PFSK-1 (cell line): ENCODE results near the gene TRIM31.

Source experiments
- FOXP2 ChIP-seq: optimal IDR thresholded peaks from 2 replicates; pipeline ENCODE3; 2011; ENCODE audit warnings: borderline replicate concordance, control low read depth, inconsistent platforms; ENCODE audit not compliant: insufficient read depth; ENCODE audit errors: extremely low read length, extremely low read depth
- POLR2AphosphoS5 ChIP-seq: IDR thresholded peaks from 2 replicates; pipeline ENCODE4 v1.6.1; 2012; ENCODE audit warnings: low read depth, mild to moderate bottlenecking, control low read depth, low read length, moderate library complexity
- SIN3A ChIP-seq: IDR thresholded peaks from 2 replicates; pipeline ENCODE4 v1.6.1; 2012; ENCODE audit warnings: mild to moderate bottlenecking, low read length, moderate library complexity, borderline replicate concordance; ENCODE audit not compliant: insufficient read depth
- TAF1 ChIP-seq: IDR thresholded peaks from 2 replicates; pipeline ENCODE4 v1.6.1; 2012; ENCODE audit warnings: low read length, control low read depth, borderline replicate concordance; ENCODE audit not compliant: insufficient read depth
- TF ChIP-seq, protein P1 (sequence below), 2 experiments: IDR thresholded peaks; 2 replicates each; pipeline versions ENCODE4 v1.6.1 to v1.8.0; 2011 to 2012; ENCODE audit warnings: low read depth in 2 of 2, low read length in 2 of 2, control low read depth in 1 of 2, inconsistent platforms in 1 of 2, mild to moderate bottlenecking in 1 of 2, moderate library complexity in 1 of 2; ENCODE audit not compliant: insufficient read depth in 1 of 2

Gene TRIM31

DNA sequence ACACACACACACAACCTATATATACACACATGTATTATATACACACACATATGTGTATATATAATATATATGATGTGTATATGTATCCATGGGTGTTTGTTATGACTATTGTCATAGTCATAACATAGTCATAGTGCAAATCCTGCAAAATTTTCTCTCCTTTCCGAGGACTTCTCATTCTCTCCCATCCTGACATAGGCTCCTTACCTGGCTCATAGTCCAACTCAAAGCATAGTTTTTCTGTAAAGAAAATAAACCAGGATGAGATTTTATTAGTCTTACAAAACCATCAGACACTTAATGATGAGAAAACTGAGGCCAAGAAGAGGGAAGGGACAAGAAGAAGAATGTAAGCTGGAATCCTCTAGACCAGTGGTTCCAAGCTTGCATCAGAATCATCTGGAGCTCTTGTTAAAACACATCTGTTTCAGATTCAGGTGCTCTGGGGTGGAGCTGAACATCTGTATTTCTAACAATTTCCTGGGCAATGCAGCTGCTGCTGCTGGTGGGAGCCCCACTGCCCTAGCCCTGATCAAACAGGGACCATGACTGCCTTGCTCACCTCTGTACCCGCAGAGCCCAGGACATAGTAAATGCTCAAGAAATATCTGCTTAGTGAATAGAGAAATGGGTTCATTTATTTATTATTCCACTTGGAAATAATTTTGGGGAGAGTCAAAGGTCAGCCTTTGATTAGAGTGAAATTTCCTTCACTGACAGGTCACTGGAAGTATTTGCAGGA lies 42.8 kb upstream of the TRIM31 start:
- no peak for TF ChIP-seq POLR2AphosphoS5
- TF ChIP-seq, protein P1, sequence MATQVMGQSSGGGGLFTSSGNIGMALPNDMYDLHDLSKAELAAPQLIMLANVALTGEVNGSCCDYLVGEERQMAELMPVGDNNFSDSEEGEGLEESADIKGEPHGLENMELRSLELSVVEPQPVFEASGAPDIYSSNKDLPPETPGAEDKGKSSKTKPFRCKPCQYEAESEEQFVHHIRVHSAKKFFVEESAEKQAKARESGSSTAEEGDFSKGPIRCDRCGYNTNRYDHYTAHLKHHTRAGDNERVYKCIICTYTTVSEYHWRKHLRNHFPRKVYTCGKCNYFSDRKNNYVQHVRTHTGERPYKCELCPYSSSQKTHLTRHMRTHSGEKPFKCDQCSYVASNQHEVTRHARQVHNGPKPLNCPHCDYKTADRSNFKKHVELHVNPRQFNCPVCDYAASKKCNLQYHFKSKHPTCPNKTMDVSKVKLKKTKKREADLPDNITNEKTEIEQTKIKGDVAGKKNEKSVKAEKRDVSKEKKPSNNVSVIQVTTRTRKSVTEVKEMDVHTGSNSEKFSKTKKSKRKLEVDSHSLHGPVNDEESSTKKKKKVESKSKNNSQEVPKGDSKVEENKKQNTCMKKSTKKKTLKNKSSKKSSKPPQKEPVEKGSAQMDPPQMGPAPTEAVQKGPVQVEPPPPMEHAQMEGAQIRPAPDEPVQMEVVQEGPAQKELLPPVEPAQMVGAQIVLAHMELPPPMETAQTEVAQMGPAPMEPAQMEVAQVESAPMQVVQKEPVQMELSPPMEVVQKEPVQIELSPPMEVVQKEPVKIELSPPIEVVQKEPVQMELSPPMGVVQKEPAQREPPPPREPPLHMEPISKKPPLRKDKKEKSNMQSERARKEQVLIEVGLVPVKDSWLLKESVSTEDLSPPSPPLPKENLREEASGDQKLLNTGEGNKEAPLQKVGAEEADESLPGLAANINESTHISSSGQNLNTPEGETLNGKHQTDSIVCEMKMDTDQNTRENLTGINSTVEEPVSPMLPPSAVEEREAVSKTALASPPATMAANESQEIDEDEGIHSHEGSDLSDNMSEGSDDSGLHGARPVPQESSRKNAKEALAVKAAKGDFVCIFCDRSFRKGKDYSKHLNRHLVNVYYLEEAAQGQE (IDR thresholded peaks at IDR 0.05; ENCODE audit: insufficient read depth in 1 of 2, low read depth in 2 of 2, low read length in 2 of 2) = no peak
- TF ChIP-seq FOXP2 = no peak
- TF ChIP-seq SIN3A = no peak
- no peak for TF ChIP-seq TAF1

DNA sequence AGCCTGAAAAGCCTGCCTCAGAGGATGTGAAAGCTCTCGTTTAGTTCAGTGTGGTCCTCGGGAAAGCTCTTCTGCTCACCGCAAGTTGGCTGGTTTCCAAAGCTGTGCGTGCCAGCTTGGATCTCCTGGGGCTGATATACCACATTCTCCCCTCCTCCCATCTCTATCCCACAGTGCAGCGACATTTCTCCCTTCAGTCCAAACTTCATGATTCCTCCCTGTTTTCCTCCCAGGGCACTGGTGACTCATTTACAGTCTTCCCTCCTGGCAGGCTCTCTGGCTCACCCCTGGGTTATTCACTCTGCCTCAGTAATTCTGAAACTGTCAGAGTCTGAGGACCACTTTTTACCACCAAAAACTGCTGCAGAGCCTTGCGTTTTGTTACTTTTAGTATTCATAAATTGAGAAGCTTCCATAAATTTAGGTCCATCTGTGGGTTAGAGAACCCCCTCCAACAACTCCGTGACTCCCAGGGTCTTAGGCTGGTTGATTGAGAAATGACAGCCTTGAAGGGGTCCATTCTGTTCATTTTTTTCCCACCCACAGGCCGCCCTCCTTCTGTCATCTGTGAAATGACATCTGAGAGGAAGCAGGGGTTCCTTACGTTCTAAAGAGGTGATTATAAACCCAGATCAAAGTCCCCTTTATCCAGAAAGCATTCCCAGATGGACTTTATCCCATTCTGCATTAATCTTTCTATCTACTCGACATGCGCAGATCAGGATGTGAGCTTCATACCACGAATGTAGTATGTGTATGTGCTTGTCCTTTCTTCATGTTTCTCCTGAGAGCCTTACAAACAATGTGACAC lies 42.0 kb upstream of the TRIM31 start:
- no peak for TF ChIP-seq POLR2AphosphoS5

DNA sequence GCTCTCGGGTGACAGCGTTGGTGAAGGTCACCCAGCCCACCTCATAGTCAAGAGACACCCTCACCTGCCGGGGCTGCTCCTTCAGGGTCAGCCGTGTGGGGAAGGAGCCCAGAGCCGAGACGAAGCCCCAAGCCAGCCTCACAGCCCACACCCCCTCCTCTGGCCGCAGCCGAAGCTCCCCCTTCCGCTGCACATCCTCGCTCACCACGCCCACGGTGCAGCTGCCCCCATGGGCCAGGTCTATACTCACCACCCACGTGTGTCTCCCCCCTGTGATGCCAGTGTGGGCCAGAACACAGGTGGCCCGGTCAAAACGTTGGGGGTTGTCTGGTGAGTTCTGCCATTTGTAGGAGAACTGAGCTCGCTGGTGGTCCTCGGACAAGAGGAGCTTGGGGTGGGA lies 41.2 kb upstream of the TRIM31 start:
- TF ChIP-seq POLR2AphosphoS5 = no peak
- no peak for TF ChIP-seq TAF1
- no peak for TF ChIP-seq FOXP2
- TF ChIP-seq SIN3A = no peak
- TF ChIP-seq, protein P1 (IDR thresholded peaks at IDR 0.05; ENCODE audit: insufficient read depth in 1 of 2, low read depth in 2 of 2, low read length in 2 of 2) = no peak

DNA sequence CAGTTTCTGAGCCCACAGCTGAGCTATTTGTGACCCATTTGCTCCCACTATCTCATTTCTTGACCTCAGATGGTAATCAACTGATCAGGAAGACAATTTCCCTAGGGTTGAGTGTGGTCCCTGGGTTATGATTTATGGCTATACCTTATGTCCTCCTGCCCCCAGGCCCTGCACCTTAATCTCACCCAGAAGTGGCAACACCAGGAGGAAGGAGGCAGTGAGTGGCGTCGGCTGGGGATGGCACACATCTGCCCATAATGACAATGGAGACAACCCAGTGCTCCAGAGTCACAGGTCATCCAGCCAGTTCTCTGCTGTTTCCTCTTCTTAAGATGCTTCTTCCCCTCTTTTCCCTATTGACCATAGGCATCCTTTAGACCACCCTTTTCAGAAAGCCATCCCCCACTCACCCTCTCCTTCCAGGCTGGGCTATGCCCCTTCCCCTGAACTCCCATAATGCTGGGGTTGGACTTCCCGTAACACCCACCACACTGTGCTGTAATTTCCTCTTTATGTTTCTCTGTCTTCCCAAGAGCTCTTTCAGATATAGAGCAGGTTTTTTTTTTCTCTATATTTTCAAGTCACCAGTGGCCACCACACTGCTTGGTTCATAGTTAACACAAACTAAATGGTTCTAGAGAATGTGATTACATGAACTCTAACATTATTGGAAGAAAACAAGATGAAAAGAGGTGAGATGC lies 40.2 kb upstream of the TRIM31 start:
- TF ChIP-seq TAF1 (no peak), POLR2AphosphoS5 (no peak), FOXP2 (no peak), SIN3A (no peak)
- TF ChIP-seq, protein P1 (IDR thresholded peaks at IDR 0.05; ENCODE audit: insufficient read depth in 1 of 2, low read depth in 2 of 2, low read length in 2 of 2) = no peak

DNA sequence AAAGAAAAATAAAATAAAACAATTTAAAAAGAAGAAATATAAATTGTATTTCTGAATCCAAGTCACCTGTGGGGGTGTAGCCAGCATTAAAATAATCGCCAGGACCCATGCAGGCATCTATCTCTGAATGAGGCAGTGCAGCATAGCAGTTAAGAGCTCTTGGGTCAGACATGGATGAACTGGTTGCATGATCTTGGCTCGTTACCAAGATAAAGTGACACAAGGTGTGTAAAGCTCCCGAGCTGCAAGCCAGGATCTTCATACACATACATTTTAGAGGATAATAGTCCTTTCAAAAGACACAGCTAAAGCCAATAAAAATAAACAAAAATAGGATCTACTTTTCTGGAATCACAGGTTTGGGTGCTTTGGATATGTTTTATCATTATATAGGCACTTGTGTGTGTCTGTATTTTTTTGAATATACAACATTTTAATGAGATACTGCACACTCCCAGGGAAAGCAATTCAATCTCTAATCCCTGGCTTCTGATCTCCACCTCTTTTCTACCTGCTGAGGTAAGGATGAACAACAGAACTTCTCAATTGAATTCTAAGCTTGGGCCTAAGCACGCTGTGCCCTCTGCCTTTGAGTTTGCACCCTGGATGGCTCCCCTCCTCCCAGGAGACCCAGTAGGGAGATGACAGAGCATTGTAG lies 39.3 kb upstream of the TRIM31 start:
- TF ChIP-seq, protein P1 (IDR thresholded peaks at IDR 0.05; ENCODE audit: insufficient read depth in 1 of 2, low read depth in 2 of 2, low read length in 2 of 2) = no peak
- TF ChIP-seq TAF1 (no peak), POLR2AphosphoS5 (no peak), SIN3A (no peak), FOXP2 (no peak)
